Activated T-cell treated with anti-CD3 and anti-CD28 coated beads, Interleukin-2, amount 50 U/mL, for 48 hours (primary cell): Measurements from ENCODE around the gene DLG1.
A peak's percentile ranks its signal among the peaks of the same experiment; 100 is the strongest.

Experiments
- DNase-seq, 2 experiments: peaks; one replicate each; pipeline ENCODE4 v3.0.0-alpha.2; 2020

Gene DLG1

GRCh38 chr3:197298341-197298944, at the start of gene DLG1:
TSS of gene DLG1 (minus strand) at chr3:197298612. CDS start at chr3:197297204, 1,408 bp downstream.
- DNase-seq, result peak; percentile 90 to 92

GRCh38 chr3:197348014-197348413, 49.6 kb upstream of the DLG1 start:
- no peak for DNase-seq

GRCh38 chr3:197345390-197345789, 47.0 kb upstream of the DLG1 start:
- DNase-seq, result no peak

GRCh38 chr3:197344582-197345318, 46.3 kb upstream of the DLG1 start:
- DNase-seq, result no peak

- no peak for DNase-seq
Measured at GRCh38 chr3:197343656-197344408, 45.4 kb upstream of the DLG1 start.

GRCh38 chr3:197343111-197343510, 44.7 kb upstream of the DLG1 start:
- no peak for DNase-seq

- DNase-seq, result no peak
Measured at GRCh38 chr3:197340521-197340871, 42.1 kb upstream of the DLG1 start.

- no peak for DNase-seq
Measured at GRCh38 chr3:197339841-197340520, 41.6 kb upstream of the DLG1 start.

- no peak for DNase-seq
Measured at GRCh38 chr3:197338586-197338985, 40.2 kb upstream of the DLG1 start.

- DNase-seq, result no peak
Measured at GRCh38 chr3:197337656-197338055, 39.2 kb upstream of the DLG1 start.

- DNase-seq, result no peak
Measured at GRCh38 chr3:197337214-197337613, 38.8 kb upstream of the DLG1 start.

- DNase-seq, result no peak
Measured at GRCh38 chr3:197336348-197336747, 37.9 kb upstream of the DLG1 start.

- peak in 1 of 2 experiments; percentile 9 for DNase-seq
Measured at GRCh38 chr3:197335428-197336132, 37.2 kb upstream of the DLG1 start.

GRCh38 chr3:197333901-197334639, 35.7 kb upstream of the DLG1 start:
- peak in 1 of 2 experiments; percentile 4 for DNase-seq

GRCh38 chr3:197331131-197331530, 32.7 kb upstream of the DLG1 start:
- no peak for DNase-seq

- DNase-seq, result no peak
Measured at GRCh38 chr3:197329382-197329781, 31.0 kb upstream of the DLG1 start.

- no peak for DNase-seq
Measured at GRCh38 chr3:197328198-197328597, 29.8 kb upstream of the DLG1 start.

GRCh38 chr3:197327701-197328100, 29.3 kb upstream of the DLG1 start:
- no peak for DNase-seq

GRCh38 chr3:197325773-197326172, 27.4 kb upstream of the DLG1 start:
- DNase-seq, result no peak

GRCh38 chr3:197322149-197322548, 23.7 kb upstream of the DLG1 start:
- no peak for DNase-seq

- DNase-seq, result no peak
Measured at GRCh38 chr3:197320582-197320981, 22.2 kb upstream of the DLG1 start.
